NT2/D1 (cell line): Measurements from ENCODE around the gene OAS3.

Source experiments
- SUZ12 ChIP-seq: IDR thresholded peaks from 2 replicates; pipeline ENCODE4 v1.6.1; 2011; ENCODE audit not compliant: insufficient read length, insufficient read depth; ENCODE audit errors: extremely low read depth
- YY1 ChIP-seq: IDR thresholded peaks from 2 replicates; pipeline ENCODE4 v1.6.1; 2011; ENCODE audit not compliant: insufficient read length, insufficient read depth
- ZNF274 ChIP-seq: IDR thresholded peaks from 2 replicates; pipeline ENCODE4 v1.6.1; 2011; ENCODE audit warnings: mild to moderate bottlenecking, low read depth, low read length

GRCh38 chr12:113016796-113017195 lies 78.5 kb downstream of the OAS3 start:
- no peak for TF ChIP-seq ZNF274
- no peak for TF ChIP-seq SUZ12
- no peak for TF ChIP-seq YY1
